Measurements from ENCODE around the gene PDCL2. TPM values are rescaled to one million over a fixed set of nuclear protein-coding genes. Genes with fewer than 3 reads are reported as not detected.

The PDCL2 gene
- total RNA-seq, 3 donors from 2014 or later (not counting 1 experiment from before 2014, with no cell fraction given) = not detected

- no peak for TF ChIP-seq CTCF (IDR thresholded peaks at IDR 0.05)
- no peak overlapping the region for H3K4me3 ChIP-seq (ENCODE audit: low read length)
- no peaks in the 10 kb centered on the region for H3K36me3 Mint-ChIP-seq
- peaks cover 3% of the 10 kb centered on the region for H3K36me3 ChIP-seq (ENCODE audit: control insufficient read depth, insufficient read depth, low read length)
- no peaks in the 10 kb centered on the region for H3K27me3 Mint-ChIP-seq (ENCODE audit: low read depth in 2 of 2)
- WGBS (ENCODE audit: insufficient coverage) = 100% methylated on average over 1 of the region's 1 CpG
- H3K9me3 Mint-ChIP-seq = no peaks in the 10 kb centered on the region
- no peak overlapping the region for H3K4me3 Mint-ChIP-seq
- H3K27ac Mint-ChIP-seq = no peak overlapping the region
- ATAC-seq (no peak), DNase-seq (no peak)
- H3K27ac ChIP-seq (ENCODE audit: low read length) = no peak overlapping the region
- H3K9me3 ChIP-seq (ENCODE audit: control insufficient read depth, insufficient read depth, low read length) = no peaks in the 10 kb centered on the region
- intact Hi-C loops (cut with micrococcal nuclease) = no loop called here
- no peaks in the 10 kb centered on the region for H3K27me3 ChIP-seq (ENCODE audit: control insufficient read depth, insufficient read depth, low read length)
- H3K4me1 Mint-ChIP-seq = peaks cover 20 to 21% of the 10 kb centered on the region in 2 donors
- no peaks in the 10 kb centered on the region for H3K4me1 ChIP-seq (ENCODE audit: control insufficient read depth, insufficient read depth, low read length)
These were observed 84.4 kb downstream of the PDCL2 start for GRCh38 chr4:55507612-55508011.

Other genes with a start within 250 kb of the PDCL2 start
- 1 to 10 TPM; 3.5 to 5.6 (median 4.5) TPM for gene SRD5A3, start 246.0 kb downstream of the PDCL2 start, total RNA-seq
- 100 to 1,000 TPM in 2 of 3 donors, 10 to 100 TPM in 1; 86.9 to 113 (median 102) TPM for gene TMEM165, start 196.3 kb downstream of the PDCL2 start, total RNA-seq
- gene CLOCK, start 45.3 kb downstream of the PDCL2 start, total RNA-seq = 10 to 100 TPM; 11.4 to 15.8 (median 13.4) TPM
- gene NMU, start 44.1 kb upstream of the PDCL2 start, total RNA-seq = not detected
- gene EXOC1L, start 227.5 kb upstream of the PDCL2 start, total RNA-seq = not detected

Measured in natural killer cell (primary cell).